Stimulated activated CD4-positive, alpha-beta T cell treated with anti-CD3 and anti-CD28 coated beads, Interleukin-4, amount 100 ng/mL, for 48 hours (primary cell): ENCODE measurements around the gene PKP3.
"Not testable (repeated sequence)": the region's sequence is repeated elsewhere in the genome, so short reads cannot be mapped to it uniquely, and the experiment has no call there.

Experiments used
- DNase-seq, 2 donors: peaks; one replicate each; pipeline ENCODE4 v3.0.0-alpha.2; 2020; ENCODE audit warnings: low read depth in 2 of 2

PKP3 gene

DNA sequence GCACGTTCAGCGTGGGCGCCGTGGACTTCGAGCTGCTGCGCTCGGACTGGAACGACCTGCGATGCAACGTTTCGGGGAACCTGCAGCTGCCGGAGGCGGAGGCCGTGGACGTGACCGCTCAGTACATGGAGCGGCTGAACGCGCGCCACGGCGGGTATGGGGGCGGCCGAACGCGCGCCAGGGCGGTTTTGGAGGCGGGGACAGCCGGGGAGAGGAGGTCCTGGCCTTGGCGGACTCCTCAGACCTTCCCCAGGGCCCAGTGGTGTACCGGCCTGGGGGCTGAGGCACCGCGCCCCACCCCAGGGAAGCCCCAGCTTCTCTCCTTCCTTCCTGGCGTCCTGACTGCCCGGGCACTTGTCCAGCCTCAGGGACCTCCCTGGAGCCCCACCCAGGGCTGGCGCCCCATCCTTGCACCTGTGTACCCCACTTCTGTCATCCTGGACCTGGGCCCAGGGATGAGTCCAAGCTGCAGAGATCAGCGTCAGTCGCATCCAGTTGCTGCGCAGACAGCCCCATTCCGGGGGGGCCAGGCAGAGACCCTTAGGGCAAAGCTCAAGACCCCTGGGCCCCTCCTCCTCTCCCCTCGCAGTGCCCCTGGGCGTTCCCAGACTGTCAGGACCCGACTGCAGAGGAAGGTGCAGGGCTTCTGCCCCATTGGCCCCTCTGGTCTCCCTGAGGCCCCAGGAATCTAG lies 16.7 kb upstream of the PKP3 start:
- no peak for DNase-seq

DNA sequence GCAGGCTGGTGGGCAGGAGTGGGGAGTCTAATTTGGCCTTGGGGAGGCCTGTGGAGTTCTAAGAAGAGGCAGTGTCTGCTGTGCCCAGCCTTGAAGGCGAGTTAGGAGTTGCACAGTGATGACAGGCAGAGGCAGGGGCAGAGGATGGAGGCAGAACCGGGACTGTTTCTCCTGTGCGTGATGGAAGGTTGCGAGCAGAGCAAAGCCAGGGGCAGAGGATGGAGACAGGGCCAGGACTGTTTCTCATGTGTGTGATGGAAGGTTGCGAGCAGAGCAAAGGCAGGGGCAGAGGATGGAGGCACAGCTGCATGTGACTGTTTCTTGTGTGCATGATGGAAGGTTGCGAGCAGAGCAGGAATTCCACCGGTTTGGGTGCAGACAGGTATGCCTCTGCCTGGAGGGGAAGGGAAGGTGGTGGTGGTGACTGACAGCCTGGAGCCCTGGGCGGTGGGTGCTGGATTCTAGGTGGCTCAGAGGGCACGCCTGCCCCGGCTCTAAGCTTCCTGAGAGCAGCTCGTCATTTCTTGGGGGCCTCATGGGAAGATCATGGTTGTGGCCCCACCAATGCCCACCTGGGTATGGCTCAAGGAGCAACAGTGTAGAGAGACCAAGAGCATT lies 16.0 kb upstream of the PKP3 start:
- DNase-seq, result no peak

GRCh38 chr11:379205-380094 lies 14.6 kb upstream of the PKP3 start:
- DNase-seq, result no peak

- DNase-seq, result no peak
Observed at GRCh38 chr11:380095-380480, 13.9 kb upstream of the PKP3 start.

GRCh38 chr11:380491-380890 lies 13.5 kb upstream of the PKP3 start:
- no peak for DNase-seq

GRCh38 chr11:380996-381395 lies 13.0 kb upstream of the PKP3 start:
- DNase-seq, result no peak

- DNase-seq, result no peak
Observed at GRCh38 chr11:381501-382072, 12.4 kb upstream of the PKP3 start.

DNA sequence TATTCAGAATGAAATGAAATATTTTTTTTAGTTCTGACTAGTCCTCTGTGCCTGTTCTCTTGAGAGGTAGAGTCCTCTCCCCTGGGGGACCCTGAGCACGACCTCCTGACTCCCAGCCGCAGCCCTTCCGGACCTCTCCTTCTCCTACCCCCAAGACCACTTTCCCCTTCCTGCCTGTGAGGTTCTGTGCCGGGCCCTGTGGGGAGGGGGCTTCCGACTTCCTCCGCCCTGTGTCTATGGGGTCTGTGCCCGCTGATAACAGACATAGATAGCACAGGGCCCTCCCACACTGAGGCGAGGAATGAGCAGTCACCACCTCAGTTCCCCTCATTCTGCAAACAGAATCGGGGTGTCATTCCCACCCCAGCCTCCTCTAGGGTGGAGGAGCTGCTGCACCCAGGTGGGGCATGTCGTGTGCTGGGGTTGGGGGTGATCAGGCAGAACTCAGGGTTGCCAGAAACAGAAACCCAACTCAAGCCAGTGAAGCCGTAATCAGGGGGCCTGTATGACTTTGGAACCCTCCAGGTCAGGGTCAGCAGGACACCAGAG lies 11.9 kb upstream of the PKP3 start:
- no peak for DNase-seq

DNA sequence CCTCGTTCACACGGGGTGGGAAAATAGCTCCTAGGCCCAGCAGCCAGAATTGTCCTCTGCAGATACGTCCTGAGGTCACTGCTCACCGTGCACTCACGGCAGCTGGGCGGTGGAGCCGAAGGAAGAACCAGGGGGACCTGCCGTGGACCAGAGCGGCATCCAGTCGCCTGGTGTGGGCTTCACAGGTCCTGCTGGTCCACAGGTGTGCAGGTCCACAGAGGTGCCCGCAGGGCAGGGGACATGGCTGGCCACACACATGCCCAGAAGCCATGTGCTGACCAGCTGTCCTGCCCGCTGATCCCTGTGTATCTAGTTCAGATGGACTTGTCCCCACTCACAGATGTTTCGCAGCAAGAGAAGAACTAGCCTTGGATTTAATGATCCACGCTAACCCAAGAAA lies 10.6 kb upstream of the PKP3 start:
- no peak for DNase-seq

GRCh38 chr11:384511-384910 lies 9.5 kb upstream of the PKP3 start:
- DNase-seq, result no peak

GRCh38 chr11:385594-386351 lies 8.2 kb upstream of the PKP3 start:
- no peak for DNase-seq

DNA sequence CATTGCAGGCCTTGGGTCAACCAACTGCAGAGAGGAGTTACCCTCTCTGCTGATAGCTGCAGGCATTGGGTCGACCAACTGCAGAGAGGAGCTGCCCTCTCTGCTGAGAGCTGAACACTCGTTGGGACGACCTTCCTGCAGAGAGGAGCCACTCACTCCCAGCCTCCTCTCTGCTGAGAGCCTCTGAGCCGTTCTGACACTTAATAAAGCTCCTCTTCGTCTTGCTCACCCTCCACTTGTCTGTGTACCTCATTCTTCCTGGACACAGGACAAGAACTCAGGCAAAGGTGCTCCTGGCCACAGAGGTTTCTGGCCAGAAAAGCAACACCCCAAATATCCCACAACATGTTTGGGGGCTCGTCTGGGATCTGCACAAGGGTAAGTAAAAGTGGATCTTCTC lies 7.5 kb upstream of the PKP3 start:
- no peak for DNase-seq

GRCh38 chr11:387193-387793 lies 6.7 kb upstream of the PKP3 start:
- DNase-seq, result no peak

- not testable (repeated sequence) for DNase-seq
Observed at GRCh38 chr11:389369-389768, 4.6 kb upstream of the PKP3 start.

DNA sequence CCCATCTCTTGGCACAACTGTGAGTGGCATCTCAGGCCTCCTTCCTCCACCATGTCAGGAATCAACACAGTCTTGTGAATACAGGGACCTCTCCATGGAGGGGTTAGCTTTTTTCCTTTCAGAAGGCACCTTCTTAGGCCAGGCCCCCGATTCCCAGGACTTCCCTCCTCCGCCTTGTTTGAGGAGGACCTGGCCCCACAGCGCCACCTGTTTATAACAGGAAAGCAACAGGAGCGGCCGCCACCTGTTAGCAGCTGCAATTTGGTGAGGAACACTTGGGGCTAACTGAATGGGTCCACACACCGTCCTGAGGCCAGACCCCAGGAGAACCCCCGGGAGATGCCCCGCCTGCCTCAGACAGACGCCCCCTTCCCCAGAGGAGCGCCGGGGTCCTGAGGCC lies 3.8 kb upstream of the PKP3 start:
- no peak for DNase-seq

- DNase-seq, result no peak
Observed at GRCh38 chr11:391117-392017, 2.6 kb upstream of the PKP3 start.

GRCh38 chr11:392102-392777 lies 1.8 kb upstream of the PKP3 start:
- no peak for DNase-seq

DNA sequence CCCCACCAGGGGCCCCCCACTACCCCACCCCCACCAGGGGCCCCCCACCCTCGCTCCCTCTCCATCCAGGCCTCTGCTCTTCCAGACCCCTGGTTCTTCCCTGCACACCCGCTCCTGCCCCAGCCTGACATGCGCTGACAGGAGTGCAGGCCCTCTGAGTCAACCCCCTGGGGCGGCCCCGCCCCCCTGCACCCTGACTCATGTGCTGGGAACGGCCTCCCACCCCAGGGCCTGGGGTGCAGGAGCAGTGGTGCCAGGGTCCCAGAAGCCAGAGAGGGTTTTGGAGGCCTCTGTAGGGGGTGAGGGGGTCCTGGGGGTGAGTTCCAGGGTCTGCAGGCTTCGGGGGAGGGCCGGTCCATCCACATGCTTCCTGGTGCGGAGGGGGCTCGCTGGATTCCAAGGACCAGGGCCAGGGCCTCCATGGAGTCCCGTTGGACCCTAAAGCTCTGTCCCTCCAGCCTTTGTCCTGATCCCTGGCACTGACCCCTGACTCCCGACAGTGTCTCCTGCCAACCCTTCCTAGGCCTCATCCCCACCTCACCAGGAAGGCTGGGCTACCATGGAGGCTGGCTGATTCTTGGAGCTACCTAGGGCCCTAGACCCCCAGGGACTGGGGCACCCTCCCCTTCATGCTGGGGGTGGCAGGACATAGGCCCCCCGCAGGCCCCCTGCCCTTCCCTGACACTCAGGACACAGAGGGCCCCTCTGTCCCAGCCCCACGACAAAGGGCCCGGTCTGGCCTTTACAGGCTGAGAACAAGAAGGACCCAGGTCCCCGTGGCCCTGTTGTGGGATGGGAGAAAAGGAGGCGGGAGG lies 583 bp upstream of the PKP3 start:
- no peak for DNase-seq
